Iris pigment epithelial cell (primary cell): ENCODE data around the gene PTRH2.

Source experiments
- DNase-seq: peaks from one replicate; pipeline ENCODE4 v3.0.0-alpha.2; 2011; ENCODE audit warnings: low read depth

The PTRH2 gene

DNA sequence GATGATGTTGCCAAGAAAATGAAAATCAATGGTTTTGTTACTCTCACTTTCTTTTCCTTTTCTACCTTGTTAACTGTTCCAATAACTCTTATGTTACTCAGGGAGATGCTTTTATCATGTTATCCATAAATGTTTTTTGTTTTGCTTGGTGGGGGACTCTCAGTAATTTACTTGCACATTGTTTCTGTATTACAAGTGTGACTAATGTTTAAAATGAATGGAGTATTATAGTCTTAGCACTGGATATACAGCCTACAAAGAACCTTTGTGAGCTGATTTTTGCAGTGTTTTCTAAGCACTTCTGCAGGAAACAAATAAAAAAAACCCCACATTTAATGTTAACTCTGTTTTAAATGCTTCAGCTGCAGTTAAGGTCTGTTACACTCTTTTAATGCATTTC lies 12.3 kb upstream of the PTRH2 start:
- no peak for DNase-seq

DNA sequence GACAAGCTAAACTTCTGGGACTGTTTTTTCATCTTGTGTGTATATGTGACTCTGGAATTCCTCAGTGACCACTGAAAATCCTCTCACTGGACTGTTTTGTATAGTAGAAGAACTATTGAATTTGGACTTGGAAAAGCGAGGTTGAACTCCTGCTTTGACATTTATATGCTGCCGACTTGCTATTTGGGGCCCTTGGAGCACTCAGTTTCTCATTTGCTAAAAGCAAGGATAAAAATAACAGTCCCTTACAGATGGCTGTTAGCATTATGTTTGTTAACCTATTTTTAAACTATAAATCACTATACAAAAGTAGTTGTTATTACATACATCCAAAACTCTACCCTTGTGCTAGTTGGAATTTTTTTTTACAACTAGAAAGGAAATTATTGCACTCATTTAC lies 9.2 kb upstream of the PTRH2 start:
- DNase-seq = no peak

DNA sequence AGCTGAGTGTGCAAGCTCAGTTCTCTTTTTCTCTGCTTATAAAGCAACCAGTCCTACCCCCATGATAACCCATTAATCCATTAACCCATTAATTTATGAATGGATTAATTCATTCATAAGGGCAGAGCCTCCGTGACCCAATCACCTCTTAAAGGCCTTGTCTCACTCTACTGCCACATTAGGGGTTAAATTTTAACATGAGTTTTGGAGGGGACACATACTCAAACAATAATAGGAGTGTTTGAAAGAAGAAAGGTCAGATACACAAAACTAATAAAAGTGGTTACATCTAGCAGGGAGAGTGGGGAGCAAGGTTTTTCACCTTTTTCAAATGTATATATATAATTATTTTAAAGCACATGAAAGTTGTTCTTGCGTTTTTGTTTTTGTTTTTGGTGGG lies 7.0 kb upstream of the PTRH2 start:
- DNase-seq = no peak

DNA sequence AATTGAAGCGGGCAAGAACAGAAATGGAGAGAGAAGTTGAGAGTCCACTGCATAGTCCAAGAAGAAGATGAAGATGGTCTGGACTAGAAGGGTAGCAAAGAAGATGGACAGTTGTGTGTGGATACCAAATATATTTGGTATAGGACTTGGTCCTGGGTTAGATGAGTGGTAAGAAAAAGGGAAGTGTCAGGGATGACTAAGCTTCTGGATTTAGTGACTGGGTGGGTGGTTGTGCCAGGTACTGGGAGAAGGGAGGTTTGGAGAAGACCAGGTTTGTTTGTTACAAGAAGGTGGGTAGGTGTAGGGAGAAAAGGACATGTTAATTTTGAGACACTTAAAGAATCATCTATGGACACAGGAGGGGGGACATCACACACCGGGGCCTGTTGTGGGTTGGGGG lies 5.6 kb upstream of the PTRH2 start:
- DNase-seq = no peak

DNA sequence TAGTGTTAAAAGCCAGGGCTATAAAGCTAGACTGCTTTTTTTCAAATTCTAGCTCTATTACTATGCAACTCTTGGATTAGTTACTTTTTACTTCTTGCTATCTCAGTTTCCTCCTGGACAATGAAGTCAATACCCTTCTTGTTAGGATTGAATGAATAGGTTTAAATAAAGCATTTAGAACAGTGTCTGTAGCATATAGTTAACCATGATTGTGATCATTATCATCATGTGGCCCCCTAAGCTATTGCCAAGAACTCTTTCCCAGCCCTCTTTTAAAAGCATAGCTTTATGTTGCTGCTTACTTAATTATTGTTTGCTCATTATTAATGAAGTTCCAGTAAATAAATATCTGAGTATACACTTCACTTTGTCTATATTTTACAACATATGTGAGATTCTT lies 4.7 kb upstream of the PTRH2 start:
- DNase-seq = no peak

DNA sequence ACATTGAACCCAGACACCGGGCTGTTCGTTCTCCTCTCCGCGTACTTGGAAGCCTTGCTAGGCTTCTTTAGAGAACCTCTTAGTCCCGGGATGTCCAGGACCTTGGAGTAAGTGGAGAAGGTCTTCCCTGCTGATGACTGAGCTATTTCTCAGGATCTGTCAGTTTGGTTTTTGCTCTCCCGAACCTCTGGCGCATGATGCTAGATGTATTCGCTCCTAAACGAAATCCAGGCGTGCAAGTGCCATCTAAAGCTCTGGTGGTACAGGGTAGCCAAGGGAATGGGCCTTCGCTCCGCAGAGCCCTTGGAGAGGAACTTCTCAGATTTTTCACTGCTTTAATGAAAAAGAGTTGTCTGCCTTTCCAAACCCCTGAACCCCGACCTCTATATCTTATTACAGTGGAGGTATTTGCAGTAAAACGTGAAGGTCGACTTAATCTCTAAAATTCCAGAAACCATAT lies 771 bp upstream of the PTRH2 start:
- no peak for DNase-seq

DNA sequence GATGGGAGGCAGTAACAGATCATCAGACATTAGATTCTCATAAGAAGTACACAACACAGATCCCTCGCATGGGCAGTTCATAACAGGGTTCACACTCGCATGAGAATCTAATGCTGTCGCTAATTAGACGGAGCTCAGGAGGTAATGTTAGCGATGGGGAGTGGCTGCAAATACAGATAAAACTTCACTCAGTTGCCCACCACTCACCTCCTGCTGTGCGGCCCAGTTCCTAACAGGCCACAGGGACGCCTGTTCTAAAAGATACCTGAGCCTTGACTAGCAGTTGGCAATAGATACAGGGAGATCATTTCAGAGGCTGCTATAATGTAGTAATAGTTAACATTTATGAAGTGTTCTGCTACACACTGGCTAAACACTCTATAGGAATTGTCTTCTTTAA lies 4.9 kb downstream of the PTRH2 start:
- DNase-seq = no peak

DNA sequence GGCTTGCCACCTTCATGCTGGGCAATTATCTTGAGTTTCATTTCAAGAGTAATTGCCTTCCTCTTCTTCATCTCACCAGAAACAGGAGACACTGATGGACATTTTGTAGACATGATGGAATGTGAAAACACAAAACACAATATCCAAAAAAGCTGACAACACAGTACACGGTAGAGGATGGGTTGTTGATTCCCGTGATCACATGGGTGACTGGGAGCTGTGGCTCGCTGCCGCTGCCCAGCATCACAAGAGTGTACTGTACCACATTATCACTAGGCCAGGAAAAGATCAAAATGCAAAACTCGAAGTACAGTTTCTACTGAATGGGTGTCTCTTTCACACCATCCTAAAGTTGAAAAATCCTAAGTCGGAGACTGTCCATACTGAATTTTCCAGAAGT lies 7.4 kb downstream of the PTRH2 start:
- no peak for DNase-seq

DNA sequence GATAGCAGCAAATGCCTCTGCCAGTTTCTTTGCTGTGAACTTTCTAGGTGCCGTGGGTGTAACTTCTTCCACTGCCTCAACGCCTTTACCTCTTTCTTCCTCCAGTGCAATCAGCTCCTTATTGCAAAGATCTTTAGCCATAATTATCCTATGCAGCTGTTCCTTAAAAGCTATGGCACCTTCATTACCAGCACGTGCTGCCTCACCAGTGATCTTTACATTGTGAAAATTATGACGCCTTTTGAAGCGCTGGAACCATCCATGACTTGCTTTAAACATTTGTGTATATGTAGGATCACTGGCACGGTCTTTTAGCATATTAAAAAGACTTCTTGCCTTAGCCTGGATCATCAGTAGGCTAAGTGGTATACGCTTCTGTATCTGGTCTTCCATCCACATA lies 8.0 kb downstream of the PTRH2 start:
- no peak for DNase-seq

DNA sequence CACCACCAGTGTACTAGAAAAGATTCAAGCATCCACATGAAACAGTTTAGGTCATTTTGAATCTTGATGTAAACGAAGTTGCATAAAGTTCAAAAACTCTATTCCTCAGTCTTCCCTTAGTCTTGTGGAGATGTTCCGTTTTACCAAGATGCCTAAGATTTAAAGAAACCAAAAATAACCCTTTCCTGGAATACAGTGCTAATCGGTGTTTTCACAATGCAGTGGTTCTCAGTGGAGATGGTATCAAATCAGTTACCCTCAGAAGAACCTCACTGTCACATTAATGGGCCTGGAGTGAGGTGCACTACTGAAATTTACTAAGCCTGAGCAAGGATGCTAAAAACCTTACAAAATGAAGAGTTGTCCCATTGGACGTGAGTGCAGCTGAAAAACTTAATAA lies 9.1 kb downstream of the PTRH2 start:
- no peak for DNase-seq

DNA sequence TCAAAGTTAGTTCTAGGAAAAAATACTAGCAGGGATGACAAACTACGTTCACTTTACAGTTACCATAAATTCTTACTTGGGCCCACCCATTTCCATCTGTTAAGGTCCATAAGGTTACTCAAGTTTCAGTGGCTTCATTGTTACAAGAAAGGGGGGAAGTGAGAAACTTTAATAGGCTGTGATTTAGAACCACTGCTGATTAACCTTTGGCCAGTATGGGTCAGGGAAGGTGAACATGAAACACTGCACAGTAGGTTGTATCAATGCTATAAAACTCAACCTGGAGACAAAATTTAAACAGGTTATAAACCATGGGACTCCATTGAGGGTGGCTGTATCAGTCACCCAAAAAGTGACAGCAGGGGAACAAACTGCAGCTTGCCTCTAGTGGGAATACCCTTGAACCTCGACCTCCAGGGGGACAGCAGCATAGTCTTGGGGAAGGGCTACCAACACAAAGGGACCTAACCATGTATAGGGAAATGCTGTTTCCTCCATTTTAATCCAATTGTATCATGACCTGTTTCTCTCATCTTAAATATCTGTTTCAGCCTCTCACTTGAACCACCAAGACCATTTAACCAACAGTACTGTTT lies 10.4 kb downstream of the PTRH2 start:
- no peak for DNase-seq

DNA sequence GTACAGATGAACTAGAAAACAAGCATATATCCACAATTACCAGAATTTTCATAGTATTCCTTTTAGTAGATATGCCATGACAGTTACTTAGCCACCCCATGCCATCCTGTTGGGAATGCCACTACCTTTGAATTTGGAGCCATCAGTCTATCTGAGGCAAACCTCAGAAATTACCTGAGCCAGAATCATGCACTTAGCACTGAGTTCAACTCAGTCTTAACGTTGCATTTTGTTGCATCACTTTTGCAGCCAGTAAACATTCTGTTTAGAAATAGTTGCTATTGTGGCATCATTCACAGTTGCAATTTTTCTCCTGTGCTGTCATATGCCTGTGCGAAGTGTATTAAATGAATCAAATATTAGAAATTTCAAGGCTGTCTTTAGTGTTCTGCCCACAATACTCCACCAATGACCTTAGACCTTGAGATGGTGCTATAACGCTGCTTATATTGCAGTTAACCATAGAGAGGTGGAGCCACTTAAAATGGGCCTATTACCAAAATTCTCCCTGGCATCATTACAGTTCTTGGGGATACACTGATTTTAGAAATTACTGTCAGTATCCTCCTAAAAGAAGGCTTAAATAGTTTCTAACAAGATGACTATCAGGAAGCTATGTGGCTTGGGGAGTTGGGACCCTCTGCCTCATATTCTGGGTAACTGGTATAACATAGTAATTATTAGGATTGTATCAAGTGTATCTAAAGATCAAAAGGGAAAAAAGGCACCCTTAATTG lies 11.1 kb downstream of the PTRH2 start:
- no peak for DNase-seq

DNA sequence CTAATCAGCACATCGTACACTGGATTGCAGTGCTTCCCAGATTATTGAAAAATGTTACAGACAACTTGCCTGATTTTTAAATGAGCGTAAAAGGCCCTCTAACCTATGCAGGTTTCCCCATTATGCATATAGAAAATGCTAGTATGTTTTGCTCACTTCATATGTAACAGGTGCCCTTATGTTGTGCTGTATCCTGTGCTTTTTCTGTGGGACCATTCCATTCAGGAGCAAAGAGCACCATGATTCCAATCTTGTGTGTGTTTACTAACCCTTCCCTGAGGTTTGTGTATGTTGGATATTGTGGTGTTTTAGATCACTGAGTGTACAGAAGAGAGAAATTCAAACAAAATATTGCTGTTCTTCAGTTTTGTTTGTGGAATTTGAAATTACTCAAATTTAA lies 12.9 kb downstream of the PTRH2 start:
- DNase-seq = no peak

DNA sequence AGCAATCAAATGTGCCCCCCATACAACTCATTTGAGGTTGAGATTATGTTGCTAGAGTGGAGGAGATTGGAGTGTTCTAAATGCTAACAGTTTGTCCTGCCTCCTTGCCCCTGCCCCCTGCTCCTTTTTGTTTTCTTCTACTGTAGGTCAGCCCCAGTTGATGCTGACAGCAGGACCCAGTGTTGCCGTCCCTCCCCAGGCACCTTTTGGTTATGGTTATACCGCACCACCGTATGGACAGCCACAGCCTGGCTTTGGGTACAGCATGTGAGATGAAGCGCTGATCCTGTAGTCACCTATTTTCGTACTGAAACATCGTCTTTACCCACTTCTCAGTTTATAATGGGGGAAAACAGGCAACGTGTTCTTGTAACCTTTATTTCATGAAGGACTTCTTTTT lies 13.6 kb downstream of the PTRH2 start:
- no peak for DNase-seq

DNA sequence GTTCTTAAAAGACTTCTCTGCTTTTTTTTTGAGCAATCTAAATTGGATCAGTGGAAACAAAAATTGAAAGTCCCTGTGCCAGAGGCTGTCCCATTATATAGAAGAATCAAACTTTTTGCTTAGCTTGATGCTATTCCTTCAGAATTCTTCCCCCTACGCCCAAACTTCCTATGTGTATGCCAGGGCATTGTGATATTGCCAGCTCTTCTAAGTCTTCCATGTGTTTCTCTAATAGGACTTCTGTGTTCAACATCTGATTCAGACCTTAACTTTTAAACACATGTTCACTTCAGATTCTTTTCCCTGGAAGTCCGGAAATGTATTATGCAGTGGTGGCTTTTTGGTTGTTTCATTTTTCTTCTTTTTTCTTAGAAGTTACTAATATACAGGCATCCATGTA lies 18.7 kb downstream of the PTRH2 start:
- no peak for DNase-seq

DNA sequence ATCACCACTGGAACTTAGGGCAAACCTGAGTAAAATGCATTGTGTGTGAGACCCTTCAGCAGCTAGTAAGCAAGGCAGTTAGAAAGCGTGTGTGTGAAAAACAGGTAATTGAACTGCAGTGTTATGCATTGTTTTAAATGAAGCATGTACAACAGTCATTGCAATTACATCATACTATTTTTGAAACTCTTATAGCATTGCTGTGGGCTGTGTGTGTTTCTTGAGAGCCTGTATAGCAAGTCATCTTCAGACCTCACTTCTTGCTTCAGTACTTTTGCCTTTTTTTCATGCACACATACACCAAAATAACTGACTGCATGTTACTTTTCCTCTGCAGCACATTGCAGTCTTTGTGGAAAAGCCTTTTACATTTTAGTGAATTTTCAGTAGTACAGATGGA lies 19.2 kb downstream of the PTRH2 start:
- DNase-seq = peak; percentile 24

DNA sequence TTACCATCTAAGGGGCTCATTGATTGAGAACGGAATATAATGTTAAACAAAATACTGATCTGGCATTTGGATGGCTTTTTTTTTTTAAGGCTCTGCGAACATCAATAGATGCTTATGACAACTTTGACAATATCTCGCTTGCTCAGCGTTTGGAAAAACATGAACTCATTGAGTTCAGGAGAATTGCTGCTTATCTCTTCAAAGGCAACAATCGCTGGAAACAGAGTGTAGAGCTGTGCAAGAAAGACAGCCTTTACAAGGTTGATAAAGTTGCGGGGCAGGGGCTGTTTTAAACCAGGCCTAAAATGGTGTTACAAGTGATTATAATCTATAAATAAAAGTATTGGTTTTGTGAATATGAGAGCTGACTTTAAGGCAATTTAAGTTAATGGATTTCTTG lies 22.3 kb downstream of the PTRH2 start:
- no peak for DNase-seq

DNA sequence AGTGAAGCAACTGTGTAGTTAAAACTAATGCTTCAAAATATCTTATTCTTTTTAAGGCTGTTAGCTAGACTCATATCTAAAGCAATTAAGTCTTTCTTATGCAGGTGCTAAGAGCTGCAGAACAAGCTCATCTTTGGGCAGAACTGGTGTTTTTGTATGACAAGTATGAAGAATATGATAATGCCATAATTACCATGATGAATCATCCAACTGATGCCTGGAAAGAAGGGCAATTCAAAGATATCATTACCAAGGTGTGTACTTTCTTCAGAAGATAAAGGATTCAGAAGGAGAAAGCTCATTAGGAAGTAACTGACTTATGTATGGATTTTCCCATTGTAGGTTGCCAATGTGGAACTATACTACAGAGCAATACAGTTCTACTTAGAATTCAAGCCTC lies 23.9 kb downstream of the PTRH2 start:
- DNase-seq = no peak

DNA sequence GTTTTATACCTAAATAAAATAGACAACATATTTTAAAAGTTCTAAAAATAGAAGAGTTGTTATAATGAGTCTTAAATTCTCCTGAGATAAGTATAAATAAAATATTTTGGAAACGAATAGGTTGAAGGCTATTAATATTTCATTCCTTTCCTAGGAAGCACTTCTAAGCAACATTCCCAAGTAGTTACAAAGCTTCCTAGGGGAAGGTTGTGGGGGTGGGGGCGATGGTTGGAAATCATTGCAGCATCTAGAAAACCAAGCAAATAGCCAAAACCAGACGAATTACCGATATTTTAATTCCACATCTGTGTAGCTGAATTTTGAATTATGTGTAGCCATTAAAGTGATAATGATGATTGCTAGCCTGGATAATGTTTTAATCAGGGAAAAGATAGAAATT lies 26.9 kb downstream of the PTRH2 start:
- no peak for DNase-seq

DNA sequence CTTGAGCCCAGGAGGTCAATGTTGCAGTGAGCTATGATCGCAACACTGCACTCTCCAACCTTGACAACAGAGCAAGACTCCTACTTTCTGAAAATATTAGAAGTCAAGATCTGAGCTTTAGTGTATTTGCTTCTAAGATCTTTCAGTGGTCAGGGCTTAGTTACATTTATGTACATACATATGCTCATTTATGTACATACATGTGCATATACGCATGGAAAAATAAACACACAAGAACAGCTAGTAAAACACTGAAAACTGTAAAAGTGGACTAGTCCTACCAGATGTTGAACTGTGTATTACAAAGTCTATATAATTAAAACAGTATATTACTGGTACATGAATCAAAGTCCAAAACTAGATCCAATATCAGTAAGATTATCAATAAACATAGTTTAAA lies 28.3 kb downstream of the PTRH2 start:
- no peak for DNase-seq

DNA sequence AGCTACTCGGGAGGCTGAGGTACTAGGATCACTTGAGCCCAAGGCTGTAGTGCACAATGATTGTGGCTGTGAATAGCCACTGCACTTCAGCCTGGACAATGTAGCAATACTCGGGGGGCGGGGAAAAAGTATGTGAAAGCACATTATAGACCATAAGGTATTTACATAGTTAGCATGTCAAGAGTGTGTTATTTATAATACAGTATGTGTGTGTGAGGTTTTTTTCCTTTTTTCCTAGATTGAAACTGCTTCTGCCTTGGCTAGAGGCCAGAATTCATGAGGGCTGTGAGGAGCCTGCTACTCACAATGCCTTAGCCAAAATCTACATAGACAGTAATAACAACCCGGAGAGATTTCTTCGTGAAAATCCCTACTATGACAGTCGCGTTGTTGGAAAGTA lies 30.5 kb downstream of the PTRH2 start:
- peak; percentile 16 for DNase-seq

DNA sequence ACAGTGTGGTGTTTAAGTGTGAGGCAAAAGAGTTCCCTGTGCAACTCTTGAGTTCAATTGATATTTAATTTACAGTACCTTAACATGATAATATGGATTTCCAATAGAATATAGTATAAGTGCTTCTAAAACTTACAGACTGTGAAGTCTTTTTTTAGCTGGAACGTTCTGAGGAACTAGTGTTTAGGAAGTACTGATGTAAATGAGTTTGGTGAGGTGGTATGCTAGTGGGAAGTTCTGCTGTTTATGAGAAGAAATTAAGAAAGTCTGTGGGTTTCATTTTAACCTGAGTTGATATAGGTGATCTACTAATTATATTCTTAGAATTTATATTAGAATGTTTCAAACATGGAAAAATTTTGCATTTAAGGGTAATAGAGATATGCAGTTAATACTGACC lies 32.0 kb downstream of the PTRH2 start:
- no peak for DNase-seq

DNA sequence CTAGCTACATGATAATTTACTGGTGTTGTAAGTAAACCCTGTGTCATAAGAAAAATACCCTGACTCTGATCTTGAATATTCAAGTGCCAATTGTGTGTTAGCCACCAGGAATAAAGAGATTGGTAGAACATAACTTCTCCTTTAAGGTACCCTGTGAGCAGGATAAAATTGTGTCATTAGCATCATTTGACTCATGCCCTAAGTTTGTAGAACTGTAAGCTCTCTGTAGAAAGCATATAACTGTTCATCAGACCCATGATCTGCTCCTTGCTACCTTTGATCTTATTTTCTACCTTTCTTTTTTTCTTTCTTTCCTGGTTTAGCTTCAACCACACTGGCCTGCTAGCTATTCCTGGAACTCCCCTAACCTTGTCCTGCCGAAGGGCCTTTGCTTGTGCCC lies 35.8 kb downstream of the PTRH2 start:
- DNase-seq = peak; percentile 12

DNA sequence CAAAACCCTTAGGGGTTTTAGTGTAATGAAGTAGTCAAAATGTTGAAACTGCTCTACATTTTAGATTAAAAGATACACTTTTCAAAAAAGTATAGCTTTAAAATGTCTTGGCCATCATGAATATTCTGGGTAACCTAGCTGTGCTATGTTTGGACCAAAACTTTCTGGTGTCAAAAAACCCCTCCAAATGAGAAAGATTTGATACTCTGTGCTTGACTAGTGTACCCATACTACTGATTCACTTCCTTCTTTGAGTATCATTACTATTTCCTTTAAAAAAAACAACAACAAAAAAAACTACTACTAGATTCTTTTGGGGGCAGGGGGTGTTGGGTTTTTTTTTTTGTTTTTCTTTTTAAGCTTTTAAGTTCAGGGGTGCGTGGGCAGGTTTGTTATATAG lies 37.3 kb downstream of the PTRH2 start:
- no peak for DNase-seq
